ENCODE results near the gene ITPRIP.

Gene ITPRIP

GRCh38 chr10:104304927-104305326 lies 33.3 kb downstream of the ITPRIP start:
- ATAC-seq, result no peak

- ATAC-seq, result no peak
Observed at GRCh38 chr10:104304356-104304745, 33.9 kb downstream of the ITPRIP start.

GRCh38 chr10:104303594-104304355 lies 34.5 kb downstream of the ITPRIP start:
- no peak for ATAC-seq

- ATAC-seq, result no peak
Observed at GRCh38 chr10:104301907-104302690, 36.2 kb downstream of the ITPRIP start.

GRCh38 chr10:104300736-104301292 lies 37.5 kb downstream of the ITPRIP start:
- peak in 1 of 2 donors; percentile 26 for ATAC-seq

GRCh38 chr10:104300002-104300735 lies 38.1 kb downstream of the ITPRIP start:
- no peak for ATAC-seq

GRCh38 chr10:104299031-104299904 lies 39.0 kb downstream of the ITPRIP start:
- ATAC-seq, result no peak

- ATAC-seq, result no peak
Observed at GRCh38 chr10:104297697-104298660, 40.3 kb downstream of the ITPRIP start.

- ATAC-seq, result no peak
Observed at GRCh38 chr10:104296687-104297436, 41.4 kb downstream of the ITPRIP start.

GRCh38 chr10:104293781-104294321 lies 44.4 kb downstream of the ITPRIP start:
- ATAC-seq, result no peak

GRCh38 chr10:104293011-104293410 lies 45.3 kb downstream of the ITPRIP start:
- no peak for ATAC-seq

GRCh38 chr10:104291439-104291951 lies 46.8 kb downstream of the ITPRIP start:
- peak; percentile 92 to 96 for ATAC-seq

- no peak for ATAC-seq
Observed at GRCh38 chr10:104288355-104288754, 49.9 kb downstream of the ITPRIP start.

GRCh38 chr10:104286939-104287338 lies 51.3 kb downstream of the ITPRIP start:
- ATAC-seq, result no peak

- no peak for ATAC-seq
Observed at GRCh38 chr10:104284846-104285245, 53.4 kb downstream of the ITPRIP start.

- no peak for ATAC-seq
Observed at GRCh38 chr10:104281694-104282093, 56.6 kb downstream of the ITPRIP start.

- no peak for ATAC-seq
Observed at GRCh38 chr10:104279550-104280259, 58.6 kb downstream of the ITPRIP start.

- ATAC-seq, result no peak
Observed at GRCh38 chr10:104277785-104278184, 60.5 kb downstream of the ITPRIP start.

GRCh38 chr10:104276192-104276591 lies 62.1 kb downstream of the ITPRIP start:
- no peak for ATAC-seq

Data from activated CD4-positive, CD25-positive, alpha-beta regulatory T cell treated with anti-CD3 and anti-CD28 coated beads, Interleukin-2, amount 50 U/mL, for 24 hours (primary cell).